ENCODE measurements around the gene DNAJC7. TPM values are rescaled to one million over a fixed set of nuclear protein-coding genes. Genes with fewer than 3 reads are reported as not detected.

Gene DNAJC7
- total RNA-seq, 1 experiment from 2014 or later, result 72.0 TPM

Other genes with a start within 250 kb of the DNAJC7 start
- 352 TPM for gene JUP, start 230.7 kb downstream of the DNAJC7 start, total RNA-seq (2021; ENCODE audit: unreplicated experiment)
- gene P3H4, start 205.5 kb downstream of the DNAJC7 start, total RNA-seq (2021; ENCODE audit: unreplicated experiment), result 58.9 TPM
- 190 TPM for gene FKBP10, start 204.4 kb downstream of the DNAJC7 start, total RNA-seq (2021; ENCODE audit: unreplicated experiment)
- gene NT5C3B, start 181.2 kb downstream of the DNAJC7 start, total RNA-seq (2021; ENCODE audit: unreplicated experiment), result 118 TPM
- gene KLHL10, start 179.6 kb downstream of the DNAJC7 start, total RNA-seq (2021; ENCODE audit: unreplicated experiment), result not detected
- gene KLHL11, start 152.0 kb downstream of the DNAJC7 start, total RNA-seq (2021; ENCODE audit: unreplicated experiment), result 12.5 TPM
- gene ACLY, start 98.5 kb downstream of the DNAJC7 start, total RNA-seq (2021; ENCODE audit: unreplicated experiment), result 225 TPM
- gene ODAD4, start 86.8 kb downstream of the DNAJC7 start, total RNA-seq (2021; ENCODE audit: unreplicated experiment), result 0.69 TPM
- gene CNP, start 50.6 kb downstream of the DNAJC7 start, total RNA-seq (2021; ENCODE audit: unreplicated experiment), result 79.9 TPM
- gene NKIRAS2, start 2.7 kb upstream of the DNAJC7 start, total RNA-seq (2021; ENCODE audit: unreplicated experiment), result 22.4 TPM
- 0.74 TPM for gene C17orf113, start 33.2 kb upstream of the DNAJC7 start, total RNA-seq (2021; ENCODE audit: unreplicated experiment)
- 0.21 TPM for gene ZNF385C, start 81.0 kb upstream of the DNAJC7 start, total RNA-seq (2021; ENCODE audit: unreplicated experiment)
- gene DHX58, start 95.3 kb upstream of the DNAJC7 start, total RNA-seq (2021; ENCODE audit: unreplicated experiment), result 9.7 TPM
- gene KAT2A, start 103.9 kb upstream of the DNAJC7 start, total RNA-seq (2021; ENCODE audit: unreplicated experiment), result 67.0 TPM
- not detected for gene HSPB9, start 105.4 kb upstream of the DNAJC7 start, total RNA-seq (2021; ENCODE audit: unreplicated experiment)
- gene RAB5C, start 137.6 kb upstream of the DNAJC7 start, total RNA-seq (2021; ENCODE audit: unreplicated experiment), result 141 TPM
- gene KCNH4, start 163.7 kb upstream of the DNAJC7 start, total RNA-seq (2021; ENCODE audit: unreplicated experiment), result 1.5 TPM
- not detected for gene HCRT, start 168.0 kb upstream of the DNAJC7 start, total RNA-seq (2021; ENCODE audit: unreplicated experiment)
- gene GHDC, start 177.1 kb upstream of the DNAJC7 start, total RNA-seq (2021; ENCODE audit: unreplicated experiment), result 21.8 TPM